Skin of body (tissue), 2 donors: ENCODE data around the gene MKI67. TPM values are rescaled to one million over a fixed set of nuclear protein-coding genes. Genes with fewer than 3 reads are reported as not detected.
"Not testable (repeated sequence)": the region's sequence is repeated elsewhere in the genome, so short reads cannot be mapped to it uniquely, and the experiment has no call there.

Source experiments
- DNase-seq: peaks from one replicate; lab custom pipeline; 2025; lab: John Stamatoyannopoulos, UW
- total RNA-seq: library from RNA; depleted of rRNA; stranded (reverse); fragments of >200 nt; gene quantifications from one replicate; pipeline ENCODE4 v1.2.3, GENCODE V29; 2014

The MKI67 gene
- total RNA-seq, 1 donor from 2014 or later: 15.4 TPM

DNA sequence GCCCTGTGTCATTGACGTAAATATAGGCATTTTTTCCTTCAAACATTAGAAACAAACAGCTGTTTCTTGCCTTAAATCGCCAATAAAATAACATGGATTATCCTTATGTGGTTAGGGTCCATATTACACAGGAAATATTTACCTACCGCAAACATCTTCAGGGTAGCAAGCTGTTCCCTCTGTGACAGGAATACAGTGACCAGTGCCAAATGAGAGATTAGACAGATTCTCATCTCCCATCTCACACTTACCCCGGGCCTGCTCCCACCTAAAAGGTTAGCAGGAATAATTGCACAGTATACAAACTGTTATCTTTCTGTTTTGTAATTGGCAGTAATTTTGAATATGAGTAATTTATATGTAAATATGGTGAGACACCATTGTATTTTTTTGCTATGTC, 16.5 kb downstream of the MKI67 start:
- no peak for DNase-seq

DNA sequence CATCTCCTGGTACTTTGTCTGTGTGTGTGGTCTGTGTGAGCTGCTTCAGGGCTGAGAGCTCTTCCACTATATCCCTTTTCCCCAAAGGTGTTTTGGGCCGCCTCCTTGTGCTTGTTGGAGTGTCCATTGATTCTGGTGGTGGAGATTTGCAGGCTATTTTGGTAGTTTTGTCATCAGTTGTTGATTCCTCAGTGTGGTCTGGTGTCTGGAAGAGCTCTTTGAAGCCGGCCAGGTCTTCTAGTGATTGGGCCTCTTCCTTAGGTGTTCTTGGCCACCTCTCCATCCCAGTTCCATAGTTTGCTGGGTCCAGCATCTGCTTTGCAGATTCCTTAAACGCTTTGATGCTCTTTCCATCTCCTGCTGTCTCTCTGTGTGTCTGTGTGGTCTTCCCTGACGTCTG, 20.8 kb downstream of the MKI67 start:
- DNase-seq: no peak

DNA sequence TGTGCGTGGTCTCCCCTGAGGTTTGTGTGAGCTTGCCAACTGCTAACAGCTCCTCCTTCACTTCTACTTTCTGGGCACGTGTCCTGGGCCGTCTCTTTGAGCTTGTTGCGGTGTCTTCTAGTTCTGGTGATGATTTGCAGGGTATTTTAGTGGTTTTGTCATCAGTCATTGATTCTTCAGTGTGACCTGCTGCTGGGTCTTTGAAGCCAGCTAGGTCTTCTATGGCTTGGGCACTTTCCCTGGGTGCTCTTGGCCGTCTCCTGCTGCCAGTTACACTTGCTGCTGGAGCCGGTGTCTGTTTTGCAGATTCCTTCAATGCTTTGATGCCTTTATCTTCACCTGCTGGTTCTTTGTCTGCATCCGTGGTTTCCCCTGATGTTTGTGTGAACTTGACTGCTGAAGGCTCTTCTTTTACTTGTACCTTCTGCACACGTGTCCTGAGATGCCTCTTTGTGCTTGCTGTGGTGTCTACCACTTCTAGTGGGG, 23.0 kb downstream of the MKI67 start:
- no peak for DNase-seq

DNA sequence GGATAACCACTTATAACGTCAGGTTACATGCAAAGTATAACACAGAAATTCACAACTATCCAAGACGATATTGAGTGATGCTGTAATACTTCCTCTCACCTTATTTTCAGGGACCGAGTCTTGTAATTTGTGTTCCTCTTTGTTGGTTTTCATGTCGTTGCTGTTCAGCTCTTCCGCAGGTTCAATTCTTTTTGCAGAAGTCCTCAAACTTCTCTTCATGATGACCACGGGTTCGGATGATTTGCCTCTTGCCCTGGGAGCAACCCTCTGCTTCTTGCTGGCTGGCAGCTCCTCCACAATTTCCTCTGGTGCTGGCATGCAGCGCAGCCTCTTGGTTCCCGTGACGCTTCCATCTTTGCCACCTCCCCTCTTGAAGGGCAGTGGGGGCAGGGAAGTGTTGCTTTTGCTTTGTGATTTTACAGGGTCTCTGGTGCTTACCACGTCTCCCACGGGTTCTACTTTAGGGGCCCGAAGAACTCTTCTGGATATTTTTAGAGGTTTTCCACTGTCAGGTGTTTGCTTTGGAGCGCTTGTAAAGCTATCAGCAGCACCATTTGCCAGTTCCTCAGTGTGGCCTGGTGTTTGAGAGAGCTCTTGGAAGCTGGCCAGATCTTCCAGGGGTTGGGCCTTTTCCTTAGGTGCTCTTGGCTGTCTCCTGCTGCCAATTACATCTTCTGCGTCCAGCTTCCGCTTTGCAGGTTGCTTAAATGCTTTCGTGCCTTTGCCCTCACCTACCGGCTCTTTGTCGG, 23.6 kb downstream of the MKI67 start:
- DNase-seq: no peak

DNA sequence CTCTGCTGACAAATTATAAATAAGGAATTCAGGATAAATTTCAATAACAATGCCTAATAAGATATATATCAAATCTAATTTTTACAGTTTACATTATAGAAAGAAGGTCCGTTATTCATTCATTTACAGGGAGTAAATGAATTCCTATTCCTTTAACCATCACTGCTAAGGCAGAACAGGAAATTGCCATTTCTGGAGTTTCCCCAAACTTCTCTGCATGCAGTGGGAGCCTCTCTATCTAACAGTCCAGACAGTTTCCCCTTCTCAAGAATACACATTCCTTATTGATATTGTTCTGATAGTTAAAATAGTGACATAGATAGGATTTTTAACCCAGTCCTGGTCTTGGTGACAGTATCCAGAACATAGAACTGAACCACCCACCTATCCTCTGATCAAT, 24.3 kb downstream of the MKI67 start:
- DNase-seq: no peak

DNA sequence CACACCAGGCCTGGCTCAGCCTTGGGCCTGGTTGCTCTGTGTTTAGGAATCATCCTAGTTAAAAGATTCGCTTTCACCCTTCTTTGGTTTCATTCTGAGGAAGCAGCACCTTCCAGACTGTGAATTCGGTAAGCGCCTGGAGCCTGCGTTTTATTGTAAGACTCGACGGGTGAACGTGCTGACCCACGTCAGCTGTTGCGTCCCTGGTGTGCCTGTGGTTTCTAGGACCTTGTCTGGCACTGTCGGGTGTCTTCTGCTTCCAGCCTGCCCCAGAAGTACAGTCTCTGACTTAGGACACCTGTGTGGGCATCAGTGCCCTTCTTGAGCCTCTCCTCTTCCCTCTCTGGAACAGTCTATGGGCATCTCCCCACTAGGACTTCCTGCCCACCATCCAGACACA, 26.3 kb downstream of the MKI67 start:
- DNase-seq: no peak

DNA sequence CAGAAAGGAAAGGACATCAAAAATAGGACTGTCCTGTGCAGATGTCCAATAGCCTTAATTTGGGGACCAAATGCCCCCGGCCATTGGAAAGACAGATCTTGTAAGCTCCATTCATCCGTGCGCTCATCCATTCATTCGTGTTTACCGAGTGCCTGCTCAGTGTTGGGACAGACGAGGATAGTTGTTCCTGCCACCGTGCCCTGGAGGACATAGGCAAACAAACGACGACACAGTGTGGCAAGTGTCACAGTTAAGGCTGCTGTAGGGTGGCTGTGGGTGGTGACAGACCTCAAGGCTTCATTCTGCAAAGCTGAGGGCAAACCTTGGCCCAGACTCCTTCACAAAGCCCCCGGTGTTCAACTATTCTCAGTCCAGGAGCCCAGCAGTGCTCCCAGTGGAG, 27.6 kb downstream of the MKI67 start:
- no peak for DNase-seq

DNA sequence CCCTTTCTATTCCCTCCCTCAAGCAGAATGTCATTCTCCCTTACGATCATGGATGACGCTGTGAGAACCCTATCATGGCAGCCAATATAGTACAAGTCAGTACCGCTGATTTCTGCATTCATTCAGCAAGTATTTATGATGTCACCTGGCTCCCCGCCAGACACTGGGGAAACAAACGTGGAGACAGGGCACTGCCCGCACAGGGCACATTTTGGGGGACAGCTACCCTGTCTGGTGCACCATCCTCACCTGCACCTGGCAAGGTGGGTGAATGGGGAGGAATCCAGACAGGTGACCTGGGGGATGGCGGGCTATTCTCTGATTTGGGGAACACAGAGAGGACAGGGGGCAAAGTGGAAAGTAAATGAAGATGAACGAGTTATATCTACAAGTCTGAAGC, 28.4 kb downstream of the MKI67 start:
- no peak for DNase-seq

DNA sequence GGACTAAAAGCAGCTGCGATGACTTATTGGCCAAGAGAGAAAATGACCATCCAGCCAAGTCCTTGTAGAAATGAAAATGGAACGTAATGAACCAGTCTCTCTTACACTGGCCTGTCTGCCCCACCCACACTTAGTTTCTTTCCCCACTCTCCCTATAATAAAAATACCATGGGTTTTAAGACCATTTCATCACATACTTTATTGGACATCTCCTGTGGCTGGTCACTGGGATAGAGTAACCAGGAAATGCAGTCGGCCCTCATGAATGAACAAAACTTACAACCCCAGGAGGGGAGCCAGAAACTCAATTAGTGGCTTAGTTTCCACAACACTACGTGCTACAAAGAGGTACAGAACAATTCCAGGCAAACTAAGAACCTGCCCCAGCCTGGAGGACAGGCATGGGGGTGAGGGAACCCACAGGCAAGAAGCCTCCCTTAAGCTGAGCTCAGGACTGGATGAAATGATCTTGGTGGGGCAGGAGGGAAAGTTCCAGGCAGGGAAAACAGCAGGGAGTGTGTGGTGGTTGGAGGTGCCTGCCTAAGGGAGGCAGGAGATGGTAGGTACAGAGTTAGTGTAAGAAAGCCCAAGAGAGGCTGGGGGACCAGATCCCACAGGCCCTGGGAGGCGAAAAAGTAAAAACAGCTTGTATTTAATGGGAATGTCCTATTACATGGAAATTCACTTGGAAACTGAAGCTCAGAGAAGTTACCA, 29.6 kb downstream of the MKI67 start:
- no peak for DNase-seq

DNA sequence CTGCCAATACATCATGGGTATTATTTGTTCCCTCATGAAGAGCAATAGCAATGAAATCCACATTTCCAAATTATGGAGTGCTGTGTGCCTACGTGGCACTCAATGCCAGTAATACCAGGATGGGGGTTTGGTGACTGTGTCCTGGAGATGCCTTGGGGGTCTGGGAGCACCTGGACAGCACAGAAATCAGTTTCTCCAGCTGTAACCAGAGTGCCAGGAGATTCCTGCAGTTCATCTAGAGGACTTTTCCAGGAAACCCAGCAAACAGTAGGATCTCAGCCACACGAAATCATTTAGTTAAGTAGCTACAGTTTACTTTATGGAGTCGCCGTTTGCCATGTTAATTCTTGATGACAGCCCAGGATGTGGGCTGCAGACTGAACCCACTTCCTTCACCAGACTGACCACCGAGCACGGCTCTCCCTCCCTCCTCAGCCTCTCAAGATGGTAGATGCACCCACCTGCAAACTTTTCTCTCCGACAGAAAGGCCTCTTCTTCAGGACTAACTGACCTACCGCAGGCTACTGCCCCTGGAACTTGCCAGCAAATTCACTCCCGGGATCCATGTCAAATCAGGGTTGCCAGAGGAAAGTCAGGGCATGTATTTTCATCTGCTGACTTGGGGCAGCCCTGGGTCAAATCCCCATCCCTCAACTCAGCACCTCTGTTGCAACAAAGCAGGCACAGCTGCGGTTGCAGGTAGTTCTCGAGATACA, 30.3 kb downstream of the MKI67 start:
- no peak for DNase-seq

DNA sequence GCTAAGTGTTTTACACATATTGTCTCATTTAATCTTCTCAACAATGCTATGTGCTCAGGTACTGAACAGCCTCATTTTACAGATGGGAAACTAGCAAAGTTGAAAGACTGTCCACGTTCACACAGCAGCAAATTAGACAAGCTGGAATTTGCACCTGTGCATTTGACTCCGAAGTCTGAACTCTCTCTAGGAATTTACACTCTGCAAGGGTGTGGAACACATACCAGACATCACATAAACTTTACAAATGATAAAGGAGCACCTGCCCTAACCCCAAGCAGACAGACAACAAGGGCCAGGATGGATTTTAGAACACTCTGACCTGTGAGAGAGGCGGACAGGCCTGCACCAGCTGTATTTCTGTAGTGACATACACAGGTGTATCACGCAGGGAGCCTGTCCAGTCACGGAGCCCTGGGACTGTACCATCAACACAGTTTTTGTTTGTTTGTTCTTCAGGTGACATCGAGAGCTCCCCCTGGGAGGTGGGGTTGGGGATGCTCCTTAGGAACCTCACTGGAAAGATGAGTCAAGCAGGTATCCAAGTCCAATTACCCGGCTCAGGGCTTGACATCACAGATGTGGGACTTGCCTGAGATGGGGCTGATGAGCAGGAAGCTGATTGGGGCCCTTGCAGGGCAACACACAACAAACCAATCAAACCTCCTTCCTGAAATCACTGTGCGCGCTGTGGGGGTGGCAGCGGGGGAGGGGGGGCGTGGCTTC, 31.0 kb downstream of the MKI67 start:
- DNase-seq: no peak

DNA sequence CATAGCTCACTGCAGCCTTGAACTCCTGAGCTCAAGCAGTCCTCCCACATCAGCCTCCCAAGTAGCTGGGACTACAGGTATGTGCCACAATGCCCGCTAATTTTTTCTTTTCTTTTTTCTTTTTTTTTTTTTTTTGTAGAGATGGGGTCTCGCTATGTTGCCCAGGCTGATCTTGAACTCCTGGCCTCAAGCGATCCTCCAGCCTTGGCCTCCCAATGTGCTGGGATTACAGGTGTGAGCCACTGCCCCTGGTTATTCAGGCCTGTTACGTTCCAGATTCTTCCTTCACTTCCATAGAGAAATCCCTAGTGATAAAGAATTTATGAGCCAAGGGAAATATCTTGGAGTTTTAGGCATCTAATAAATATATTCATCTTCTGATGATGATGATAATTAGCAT, 31.6 kb downstream of the MKI67 start:
- DNase-seq: not testable (repeated sequence)

DNA sequence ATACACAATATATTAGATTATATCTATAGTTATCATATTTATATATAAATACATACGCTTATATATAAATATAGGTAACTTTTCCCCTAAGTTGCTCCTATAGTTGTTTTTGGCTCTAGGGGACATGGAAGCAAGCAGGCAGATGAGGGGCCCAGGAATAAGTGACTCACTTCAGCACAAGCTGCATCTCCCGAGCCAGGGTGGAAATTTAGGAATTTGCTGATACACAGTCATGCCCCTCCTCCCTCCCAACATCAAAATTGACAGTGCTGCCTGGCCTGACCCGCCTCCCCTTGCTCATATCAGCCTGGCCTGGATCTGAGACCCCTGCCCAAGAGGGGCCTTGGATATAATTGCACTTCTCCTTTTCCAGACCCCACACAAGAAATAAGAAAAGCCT, 33.8 kb downstream of the MKI67 start:
- DNase-seq: no peak

DNA sequence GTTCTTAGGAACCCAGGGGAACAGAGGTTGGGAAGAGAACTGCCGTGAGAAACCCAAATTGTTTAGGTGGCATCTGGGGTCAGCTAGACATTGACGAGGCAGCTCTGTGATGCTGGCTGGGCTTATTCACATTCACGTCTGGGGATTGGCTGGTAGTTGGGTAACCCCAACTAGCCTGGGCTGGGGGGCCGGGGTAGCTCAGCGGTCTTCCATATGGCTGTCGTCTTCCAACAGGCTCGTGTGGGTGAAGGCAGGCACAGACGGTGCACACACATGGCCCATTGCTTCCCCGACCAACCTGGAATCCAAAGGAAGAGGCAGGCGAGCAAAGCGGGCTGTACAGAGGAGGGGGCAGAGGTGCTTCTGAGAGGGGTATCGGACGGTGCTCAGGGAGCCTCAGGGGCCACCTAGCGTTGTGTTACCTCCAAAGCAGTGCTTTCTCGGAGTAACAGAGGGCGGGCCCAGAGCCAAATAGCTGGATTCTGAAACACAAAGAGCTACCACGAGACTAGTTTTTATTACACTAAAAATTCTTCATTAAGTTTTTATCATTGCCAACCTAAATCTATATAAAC, 34.5 kb downstream of the MKI67 start:
- no peak for DNase-seq

DNA sequence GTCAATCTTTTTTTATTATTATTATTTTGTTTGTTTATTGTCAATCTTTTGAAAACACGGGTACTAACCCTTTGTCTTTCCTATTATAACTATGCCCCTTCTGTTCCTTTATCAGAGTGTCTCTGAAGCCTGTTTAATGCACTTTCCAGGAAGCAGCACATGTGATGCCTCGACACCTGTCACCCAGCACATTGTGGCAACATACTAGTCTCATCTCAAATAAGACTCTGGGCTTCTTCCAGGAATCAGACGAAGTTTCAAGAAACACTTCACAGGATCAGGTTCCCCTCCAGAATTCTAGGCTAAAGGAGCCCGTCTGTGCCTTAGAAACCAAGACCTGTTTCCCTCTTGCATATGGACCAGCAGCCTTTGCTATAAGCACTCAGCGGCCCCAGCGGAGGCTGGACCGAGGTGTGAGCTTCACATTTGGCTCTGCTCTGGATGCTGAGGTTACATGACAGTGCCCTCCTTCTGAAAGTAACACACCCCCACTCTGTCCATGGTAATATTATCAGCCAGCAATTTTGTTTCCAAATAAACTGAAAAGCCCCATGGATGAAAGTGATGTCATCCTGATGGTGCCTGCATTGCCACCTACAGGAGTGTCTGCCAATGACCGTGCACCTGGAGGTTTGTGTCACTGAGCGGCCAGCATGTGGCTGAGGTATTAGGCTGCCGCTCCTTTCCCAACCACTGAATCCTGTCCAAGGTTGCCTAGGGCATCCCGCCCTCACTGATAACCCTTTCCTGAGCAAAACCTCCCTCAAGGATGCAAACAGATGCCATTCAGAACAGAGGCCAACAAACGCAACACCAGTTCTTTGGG, 38.1 kb downstream of the MKI67 start:
- no peak for DNase-seq

DNA sequence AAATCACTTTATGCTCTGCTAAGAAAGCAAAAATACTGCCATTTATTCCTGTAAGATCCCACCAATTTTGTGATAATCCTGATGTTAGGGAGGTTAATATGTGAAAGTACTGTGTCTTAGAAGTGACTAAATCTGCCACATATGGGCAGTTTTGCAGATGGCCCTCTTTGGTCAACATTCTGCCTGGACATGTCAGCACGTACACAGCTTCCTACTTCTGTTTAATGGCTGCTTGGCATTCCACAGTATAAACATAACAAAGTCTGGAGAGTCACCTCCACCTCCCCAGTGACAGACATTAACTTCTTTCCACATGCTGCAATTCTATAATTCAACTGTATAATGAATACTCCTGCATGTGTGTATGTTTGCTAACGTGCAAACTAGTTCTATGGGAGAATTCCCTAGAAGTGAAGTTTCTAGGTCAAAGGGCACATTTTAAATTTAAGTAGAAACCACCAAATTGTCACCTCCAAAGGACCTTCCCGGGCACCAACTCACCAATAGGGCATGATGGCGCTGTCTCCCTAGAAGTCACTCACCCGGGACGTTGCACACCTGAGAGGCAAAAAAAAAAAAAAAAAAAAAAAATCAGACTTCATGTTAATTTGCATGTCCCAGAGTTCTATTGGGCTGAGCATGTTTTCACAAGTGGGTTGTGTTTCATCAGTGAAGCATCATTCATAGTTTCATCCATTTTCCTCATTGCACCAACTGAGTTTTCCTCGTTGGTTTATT, 38.9 kb downstream of the MKI67 start:
- DNase-seq: no peak

DNA sequence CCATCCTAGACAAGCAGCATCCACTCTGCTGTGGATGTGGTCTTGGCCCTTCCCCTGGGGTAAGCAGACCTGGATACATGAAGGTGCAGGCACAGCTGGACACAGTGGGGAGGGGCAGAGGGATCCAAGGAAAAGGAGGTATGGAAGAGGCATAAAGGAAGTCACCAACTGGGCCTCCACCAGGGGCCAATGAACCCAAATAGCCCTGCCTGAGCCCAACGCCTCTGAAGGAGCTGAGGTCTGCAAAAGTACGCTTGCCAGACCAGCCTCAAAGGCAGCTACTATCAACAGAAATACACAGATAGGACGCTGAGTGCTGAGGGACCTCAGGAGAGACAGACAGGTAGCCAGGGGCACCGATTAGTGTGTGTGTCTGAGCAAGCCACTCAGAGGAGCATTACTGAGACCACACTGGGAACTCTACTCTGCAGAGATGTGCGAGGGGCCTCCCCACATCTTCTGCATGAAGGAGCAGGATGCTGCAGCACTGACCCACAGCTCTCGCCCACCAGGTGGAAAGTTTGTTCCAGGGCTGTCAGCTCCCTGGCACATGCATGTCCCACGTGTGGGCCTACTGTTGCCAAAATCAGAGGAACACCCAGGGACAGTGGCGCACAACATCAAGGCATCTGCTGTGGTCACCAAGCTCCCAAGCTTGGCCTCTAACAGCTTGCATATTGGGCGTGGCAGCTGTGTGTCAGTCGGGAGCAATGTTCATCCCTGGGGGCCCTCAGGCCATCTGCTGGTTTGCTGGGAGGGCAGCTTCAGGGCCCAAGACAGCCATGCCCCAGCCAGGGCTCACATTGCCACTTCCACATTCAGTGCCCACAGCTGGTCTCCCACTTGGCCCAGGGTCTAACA, 40.0 kb downstream of the MKI67 start:
- DNase-seq: no peak

DNA sequence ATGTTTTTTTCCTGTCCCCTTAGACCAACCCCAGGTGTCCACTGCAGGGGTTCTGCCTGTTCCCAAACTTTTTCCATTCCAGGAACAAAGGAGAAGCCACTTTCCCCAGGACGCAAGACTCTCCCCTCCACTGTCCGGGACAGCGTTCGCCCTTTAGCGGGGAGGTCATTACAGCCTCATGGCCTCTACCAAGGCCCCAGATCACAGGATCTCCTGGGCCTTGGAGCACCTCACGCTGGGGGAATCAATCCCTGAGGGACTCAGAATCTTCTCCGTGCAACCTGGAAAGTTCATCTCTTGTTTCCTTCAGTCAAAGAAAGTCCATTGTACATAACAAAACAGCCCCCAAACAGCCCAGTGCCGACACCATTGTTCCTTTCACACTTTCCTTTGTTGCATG, 41.2 kb downstream of the MKI67 start:
- no peak for DNase-seq

DNA sequence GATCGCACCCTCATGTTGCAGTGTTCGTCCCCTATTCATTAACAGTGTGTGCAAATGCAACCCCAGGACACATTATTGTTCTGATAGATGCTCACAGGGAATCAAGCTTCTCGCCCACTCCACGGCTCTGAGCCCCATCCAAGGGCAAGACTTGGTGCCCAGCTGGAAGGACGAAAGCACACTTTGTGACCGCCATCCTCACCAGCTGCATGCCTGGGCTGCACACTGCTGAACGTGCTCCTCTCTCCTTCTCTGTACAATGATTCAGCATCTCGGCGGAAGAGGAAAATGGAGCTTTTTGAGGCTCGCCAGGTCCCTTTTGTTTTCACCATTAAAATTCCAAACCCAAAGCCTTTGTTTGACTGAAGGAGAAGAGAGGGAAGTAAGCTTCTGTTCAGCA, 41.9 kb downstream of the MKI67 start:
- DNase-seq: no peak
